IPS-NIHi7 (cell line): ENCODE results near the gene RBL2.

Experiments
- DNase-seq: peaks from one replicate; pipeline ENCODE4 v3.0.0; 2012; ENCODE audit warnings: mixed read lengths; ENCODE audit errors: extremely low spot score

Gene RBL2

GRCh38 chr16:53453928-53454327 lies 19.7 kb downstream of the RBL2 start:
- no peak for DNase-seq

GRCh38 chr16:53456625-53457024 lies 22.4 kb downstream of the RBL2 start:
- DNase-seq = no peak

- no peak for DNase-seq
Measured at GRCh38 chr16:53457670-53458069, 23.4 kb downstream of the RBL2 start.

- no peak for DNase-seq
Measured at GRCh38 chr16:53458635-53459034, 24.4 kb downstream of the RBL2 start.

- DNase-seq = no peak
Measured at GRCh38 chr16:53465606-53466280, 31.5 kb downstream of the RBL2 start.

GRCh38 chr16:53476867-53477266 lies 42.6 kb downstream of the RBL2 start:
- DNase-seq = no peak

- no peak for DNase-seq
Measured at GRCh38 chr16:53478965-53479364, 44.7 kb downstream of the RBL2 start.

GRCh38 chr16:53480394-53480793 lies 46.1 kb downstream of the RBL2 start:
- no peak for DNase-seq

GRCh38 chr16:53482123-53482522 lies 47.9 kb downstream of the RBL2 start:
- no peak for DNase-seq

GRCh38 chr16:53484542-53484941 lies 50.3 kb downstream of the RBL2 start:
- DNase-seq = no peak

- DNase-seq = no peak
Measured at GRCh38 chr16:53486230-53486629, 52.0 kb downstream of the RBL2 start.

GRCh38 chr16:53489755-53490154 lies 55.5 kb downstream of the RBL2 start:
- DNase-seq = no peak

GRCh38 chr16:53492503-53492902 lies 58.2 kb downstream of the RBL2 start:
- DNase-seq = no peak

- DNase-seq = no peak
Measured at GRCh38 chr16:53494636-53495035, 60.4 kb downstream of the RBL2 start.

GRCh38 chr16:53495325-53495724 lies 61.1 kb downstream of the RBL2 start:
- DNase-seq = peak; percentile 39

- DNase-seq = no peak
Measured at GRCh38 chr16:53498984-53499383, 64.7 kb downstream of the RBL2 start.

- DNase-seq = no peak
Measured at GRCh38 chr16:53501216-53501859, 67.1 kb downstream of the RBL2 start.

- DNase-seq = peak; percentile 49
Measured at GRCh38 chr16:53502331-53503269, 68.3 kb downstream of the RBL2 start, which contains the start of gene AKTIP. TSS of gene AKTIP (minus strand) at chr16:53503209. CDS start at chr16:53500259, 2,950 bp downstream.

GRCh38 chr16:53503270-53503923 lies 69.1 kb downstream of the RBL2 start:
- peak; percentile 95 for DNase-seq

GRCh38 chr16:53503991-53504663 lies 69.9 kb downstream of the RBL2 start:
- DNase-seq = no peak

GRCh38 chr16:53504665-53505064 lies 70.4 kb downstream of the RBL2 start:
- DNase-seq = no peak
